ENCODE data around the gene CD84.

DNA sequence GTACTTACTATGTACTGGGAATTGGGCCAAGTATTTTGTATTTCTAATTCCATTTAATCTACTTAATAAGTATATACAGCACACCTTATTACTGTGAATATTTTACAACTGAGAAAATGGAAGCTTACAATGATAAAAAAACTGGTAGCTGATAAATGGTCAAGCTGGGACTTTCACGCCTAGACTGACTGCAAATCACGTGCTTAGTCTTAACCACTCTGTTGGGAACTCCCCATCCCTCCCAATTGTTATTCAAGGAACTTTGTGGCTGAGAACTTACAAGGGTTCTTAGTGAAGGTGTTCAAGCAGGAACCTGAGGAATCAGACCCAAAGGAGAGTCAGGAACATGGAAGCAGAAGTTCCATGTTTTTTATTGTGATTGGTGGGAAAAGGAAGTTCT is 26.9 kb downstream of the CD84 start:
- TF ChIP-seq, protein P1, sequence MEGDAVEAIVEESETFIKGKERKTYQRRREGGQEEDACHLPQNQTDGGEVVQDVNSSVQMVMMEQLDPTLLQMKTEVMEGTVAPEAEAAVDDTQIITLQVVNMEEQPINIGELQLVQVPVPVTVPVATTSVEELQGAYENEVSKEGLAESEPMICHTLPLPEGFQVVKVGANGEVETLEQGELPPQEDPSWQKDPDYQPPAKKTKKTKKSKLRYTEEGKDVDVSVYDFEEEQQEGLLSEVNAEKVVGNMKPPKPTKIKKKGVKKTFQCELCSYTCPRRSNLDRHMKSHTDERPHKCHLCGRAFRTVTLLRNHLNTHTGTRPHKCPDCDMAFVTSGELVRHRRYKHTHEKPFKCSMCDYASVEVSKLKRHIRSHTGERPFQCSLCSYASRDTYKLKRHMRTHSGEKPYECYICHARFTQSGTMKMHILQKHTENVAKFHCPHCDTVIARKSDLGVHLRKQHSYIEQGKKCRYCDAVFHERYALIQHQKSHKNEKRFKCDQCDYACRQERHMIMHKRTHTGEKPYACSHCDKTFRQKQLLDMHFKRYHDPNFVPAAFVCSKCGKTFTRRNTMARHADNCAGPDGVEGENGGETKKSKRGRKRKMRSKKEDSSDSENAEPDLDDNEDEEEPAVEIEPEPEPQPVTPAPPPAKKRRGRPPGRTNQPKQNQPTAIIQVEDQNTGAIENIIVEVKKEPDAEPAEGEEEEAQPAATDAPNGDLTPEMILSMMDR (IDR thresholded peaks at IDR 0.05): no peak
- TF ChIP-seq POLR2A (IDR thresholded peaks at IDR 0.05): no peak

Data from heart left ventricle (tissue), 13 donors.